Activated CD4-positive, CD25-positive, alpha-beta regulatory T cell treated with anti-CD3 and anti-CD28 coated beads, Interleukin-2, amount 50 U/mL, for 72 hours (primary cell): ENCODE results near the gene P2RX1.
A peak's percentile ranks its signal among the peaks of the same experiment; 100 is the strongest.

Experiments
- DNase-seq: peaks from one replicate; pipeline ENCODE4 v3.0.0; 2021

Gene P2RX1

DNA sequence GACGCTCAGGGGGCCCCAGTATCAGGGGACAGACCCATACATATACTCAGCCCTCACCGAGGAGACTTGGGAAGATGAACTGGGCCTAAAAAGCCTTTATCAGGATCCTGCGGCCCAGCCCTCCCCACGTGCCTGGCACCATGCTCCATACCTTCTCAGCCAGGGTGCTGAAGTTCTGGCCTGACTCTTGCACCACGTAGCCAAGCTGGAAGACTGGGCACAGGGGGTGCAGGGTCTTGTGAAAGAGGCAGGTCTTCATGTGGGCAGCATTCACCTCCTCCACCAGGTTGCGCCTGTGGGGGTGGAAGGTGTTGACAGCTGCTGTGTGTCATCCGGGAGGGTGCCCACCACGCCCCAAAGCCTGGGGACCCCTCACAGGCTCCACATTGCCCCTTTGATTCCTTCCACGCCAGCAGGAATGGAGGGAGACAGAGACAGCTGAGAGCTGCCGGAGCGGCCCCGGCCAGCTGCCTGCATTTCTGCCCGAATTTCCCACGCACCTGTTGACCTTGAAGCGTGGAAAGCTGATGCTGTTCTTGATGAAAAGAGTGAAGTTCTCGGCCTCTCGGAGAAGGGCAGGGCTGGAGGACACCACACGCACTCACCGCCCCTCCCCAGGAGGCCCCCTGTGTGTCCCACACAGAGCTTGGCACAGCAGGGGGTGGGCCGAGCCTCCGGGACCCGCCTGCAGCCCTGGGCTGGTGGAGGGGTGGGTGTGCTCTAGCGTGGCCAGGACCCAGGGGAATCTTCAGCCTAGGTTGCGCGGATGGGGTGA, 13.0 kb downstream of the P2RX1 start:
- DNase-seq, result no peak

GRCh38 chr17:3900646-3901045, 15.6 kb downstream of the P2RX1 start:
- no peak for DNase-seq

- no peak for DNase-seq
Observed at GRCh38 chr17:3897731-3898130, 18.5 kb downstream of the P2RX1 start.

GRCh38 chr17:3896968-3897235, 19.4 kb downstream of the P2RX1 start:
- DNase-seq, result no peak

DNA sequence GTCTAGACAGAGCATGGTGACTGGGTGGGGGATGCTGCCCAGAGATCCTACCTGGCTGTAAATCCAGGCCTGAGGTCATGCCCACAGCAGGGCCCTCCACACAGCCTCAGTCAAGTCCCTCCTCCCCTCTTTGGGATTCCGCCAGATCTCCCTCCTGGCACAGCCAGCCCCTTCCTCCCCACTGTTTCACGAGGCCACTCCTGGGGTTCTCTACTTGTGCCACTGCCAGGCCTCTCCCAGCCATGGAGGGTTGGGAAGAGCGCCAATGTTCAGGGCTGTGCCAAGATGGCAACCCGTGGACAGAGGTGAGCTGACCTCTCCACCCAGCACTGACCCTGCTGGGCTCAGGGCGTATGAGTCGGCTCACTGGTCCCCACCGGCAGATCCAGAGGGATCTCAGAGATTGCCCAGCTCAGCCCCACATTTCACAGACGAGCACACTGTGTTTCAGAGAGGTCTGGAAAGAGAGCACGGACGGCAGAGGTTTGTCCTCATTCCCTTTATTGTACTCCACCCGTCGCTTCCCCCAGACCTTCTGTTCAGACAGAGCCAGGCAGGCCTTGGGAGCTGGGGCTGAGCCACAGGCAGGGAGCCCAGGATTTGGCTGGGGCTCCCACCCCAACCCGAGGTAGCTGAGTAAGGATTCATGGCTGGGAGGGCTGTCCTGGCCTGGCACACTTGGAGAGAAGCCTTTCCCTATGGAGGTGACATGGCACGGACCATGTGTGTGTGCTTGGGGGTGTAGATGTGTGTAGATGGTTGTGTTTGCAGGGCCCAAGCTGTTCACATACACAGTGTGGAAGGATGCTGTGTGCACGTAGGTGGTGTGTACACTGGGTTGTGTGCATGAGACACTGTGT, 19.9 kb downstream of the P2RX1 start:
- no peak for DNase-seq

- no peak for DNase-seq
Observed at GRCh38 chr17:3895354-3895753, 20.9 kb downstream of the P2RX1 start.

- DNase-seq, result no peak
Observed at GRCh38 chr17:3894911-3895343, 21.3 kb downstream of the P2RX1 start.

DNA sequence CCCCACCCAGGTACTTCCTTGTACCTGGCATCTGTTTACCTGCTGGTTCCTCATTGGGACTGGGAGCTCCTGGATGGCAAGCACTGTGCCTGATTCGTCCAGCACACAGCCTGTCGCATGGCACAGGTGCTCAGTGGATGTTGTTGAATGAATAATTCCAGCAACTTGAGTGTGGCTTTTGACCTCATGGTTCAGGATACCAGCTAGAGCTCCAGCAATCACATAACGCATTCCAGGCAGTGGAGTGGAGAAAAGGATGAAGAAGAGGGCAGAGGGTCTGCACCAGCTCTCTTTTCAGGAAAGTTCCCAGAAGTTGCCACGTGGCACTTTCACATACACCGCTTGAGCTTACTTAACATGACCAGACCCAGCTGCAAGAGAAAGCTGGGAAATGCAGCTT, 22.1 kb downstream of the P2RX1 start:
- DNase-seq, result no peak

GRCh38 chr17:3893720-3894116, 22.5 kb downstream of the P2RX1 start:
- no peak for DNase-seq

DNA sequence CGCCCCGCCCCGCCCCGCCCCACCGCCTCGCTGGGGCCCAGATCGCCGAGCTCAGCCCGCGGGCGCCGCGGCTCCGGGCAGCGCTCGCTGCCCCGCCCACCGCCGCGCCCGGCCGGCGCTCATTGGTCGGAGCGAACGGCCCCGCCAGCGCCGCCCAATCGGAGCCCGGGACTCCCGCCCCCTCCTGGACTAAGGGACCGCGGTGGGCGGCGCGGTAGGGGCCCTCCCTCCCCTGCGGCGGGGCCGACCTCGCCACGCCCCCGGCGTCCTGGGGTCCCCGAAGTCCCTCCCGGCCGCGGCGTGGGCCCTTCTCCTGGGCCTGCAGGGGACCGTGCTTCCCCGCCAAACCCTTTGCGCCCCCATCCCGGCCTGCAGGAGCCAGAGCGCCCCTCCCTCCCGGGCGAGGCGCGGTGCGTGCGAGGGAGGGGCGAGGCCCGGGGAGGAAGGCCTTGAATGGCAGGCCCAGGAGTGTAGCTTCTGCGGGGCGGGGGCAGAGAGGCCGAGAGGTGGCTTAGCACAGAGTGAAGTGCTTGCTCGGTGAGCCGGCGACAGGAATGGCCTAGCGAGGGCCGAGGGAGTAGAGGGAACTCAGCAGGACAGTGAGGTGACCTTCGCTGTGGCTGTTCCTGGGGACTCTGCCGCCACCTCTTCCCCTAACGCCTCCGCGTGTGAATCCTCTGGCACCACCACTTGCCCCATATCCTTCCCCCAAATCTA, 23.1 kb downstream of the P2RX1 start, which contains the start of gene CAMKK1:
Gene CAMKK1, minus strand, starts transcription at position 51 of the 717 bp plus-strand sequence. CDS start 7,366 bp downstream, outside the sequence.
- DNase-seq, result peak; percentile 93

- peak; percentile 60 for DNase-seq
Observed at GRCh38 chr17:3892095-3892998, 23.9 kb downstream of the P2RX1 start.

GRCh38 chr17:3891626-3892094, 24.6 kb downstream of the P2RX1 start:
- no peak for DNase-seq

- DNase-seq, result no peak
Observed at GRCh38 chr17:3890878-3891219, 25.4 kb downstream of the P2RX1 start.

- no peak for DNase-seq
Observed at GRCh38 chr17:3890082-3890877, 26.0 kb downstream of the P2RX1 start.

DNA sequence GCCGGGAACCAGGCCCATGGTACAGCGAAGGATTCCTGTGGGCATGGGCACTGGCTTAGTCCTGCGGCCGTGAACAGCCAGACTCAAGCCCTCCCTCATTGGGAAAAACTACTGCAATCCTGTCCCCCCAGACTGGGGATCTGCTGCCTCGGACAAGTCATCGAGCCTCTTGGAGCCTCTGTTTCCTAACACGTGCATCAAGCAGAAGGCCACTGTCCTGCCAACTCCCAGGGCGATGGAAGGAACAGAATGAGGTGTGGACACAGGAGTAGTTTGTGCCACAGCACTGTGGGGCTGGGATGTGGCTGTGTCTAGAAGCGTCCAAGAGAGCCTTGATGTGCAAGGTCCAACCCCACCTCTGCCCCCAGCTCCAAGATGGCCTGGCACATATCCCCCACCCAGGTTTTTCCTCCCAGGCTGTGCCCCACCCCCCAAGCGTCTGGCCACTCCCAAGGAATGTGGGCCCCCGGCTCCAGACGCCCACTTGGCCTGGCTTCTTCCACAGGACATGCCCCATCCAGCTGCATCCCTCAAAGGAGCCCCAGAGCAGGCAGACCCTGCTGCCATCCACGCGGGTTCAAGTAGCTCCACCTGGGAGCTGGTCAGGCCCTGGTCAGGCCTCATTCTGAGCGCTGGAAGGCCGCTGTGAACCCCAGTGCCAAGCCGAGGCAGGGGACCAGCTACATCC, 26.8 kb downstream of the P2RX1 start:
- no peak for DNase-seq

DNA sequence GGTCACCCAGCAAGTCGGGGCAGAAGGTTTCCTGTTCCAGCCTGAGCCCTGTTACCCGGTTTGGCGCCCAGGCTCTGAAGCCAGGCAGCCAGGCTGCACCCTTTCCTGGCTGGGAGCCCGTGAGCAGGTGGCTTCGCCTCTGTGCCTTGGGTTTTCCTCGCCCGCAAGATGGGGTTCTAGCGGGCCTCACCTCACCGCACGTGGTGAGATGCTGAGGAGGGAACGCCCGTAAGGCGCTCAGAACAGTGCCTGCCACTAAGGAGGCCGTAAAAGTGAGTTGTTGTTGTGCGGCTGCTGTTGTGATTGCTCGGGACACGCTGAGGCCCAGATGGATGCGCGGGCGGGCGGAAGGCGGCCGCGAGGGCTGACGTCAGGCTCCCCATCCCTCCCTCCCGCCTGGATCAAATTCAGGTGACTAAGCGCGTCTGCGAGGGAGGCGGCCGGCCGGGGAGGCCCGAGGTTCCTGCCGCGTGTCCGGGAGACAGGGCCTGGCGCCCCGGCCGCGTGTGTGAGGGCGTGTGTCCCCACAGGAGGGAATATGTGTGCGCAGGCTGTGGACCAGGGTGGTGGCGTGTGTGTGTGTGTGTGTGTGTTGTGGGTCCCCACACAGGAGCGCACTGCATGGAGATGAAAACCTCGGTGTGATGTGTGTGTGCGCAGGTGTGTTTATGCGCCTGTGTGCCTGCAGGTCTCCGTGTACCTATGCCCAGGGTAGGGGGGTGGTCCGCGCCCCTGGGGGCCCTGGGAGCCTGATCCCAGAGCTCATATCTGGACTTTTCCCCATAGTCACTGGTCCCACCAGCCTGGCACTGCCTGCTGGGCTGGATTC, 27.7 kb downstream of the P2RX1 start:
- DNase-seq, result no peak

- no peak for DNase-seq
Observed at GRCh38 chr17:3887804-3888203, 28.5 kb downstream of the P2RX1 start.

DNA sequence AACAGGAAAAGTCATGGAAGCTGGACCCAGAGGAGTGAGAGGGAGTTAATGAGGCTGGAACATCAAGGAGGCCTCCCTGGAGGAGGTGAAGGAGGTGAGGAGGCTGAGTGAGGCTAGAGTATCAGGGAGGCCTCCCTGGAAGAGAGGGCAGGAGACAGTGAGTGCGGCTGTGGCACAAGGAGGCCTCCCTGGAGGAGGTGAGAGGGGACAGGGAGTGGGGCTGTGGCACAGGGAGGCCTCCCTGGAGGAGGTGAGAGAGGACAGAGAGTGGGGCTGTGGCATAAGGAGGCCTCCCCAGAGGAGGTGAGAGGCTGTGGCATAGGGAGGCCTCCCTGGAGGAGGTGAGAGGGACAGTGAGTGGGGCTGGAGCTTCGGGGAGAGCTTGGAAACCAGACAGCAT, 28.9 kb downstream of the P2RX1 start:
- no peak for DNase-seq

GRCh38 chr17:3886776-3887175, 29.5 kb downstream of the P2RX1 start:
- DNase-seq, result no peak

DNA sequence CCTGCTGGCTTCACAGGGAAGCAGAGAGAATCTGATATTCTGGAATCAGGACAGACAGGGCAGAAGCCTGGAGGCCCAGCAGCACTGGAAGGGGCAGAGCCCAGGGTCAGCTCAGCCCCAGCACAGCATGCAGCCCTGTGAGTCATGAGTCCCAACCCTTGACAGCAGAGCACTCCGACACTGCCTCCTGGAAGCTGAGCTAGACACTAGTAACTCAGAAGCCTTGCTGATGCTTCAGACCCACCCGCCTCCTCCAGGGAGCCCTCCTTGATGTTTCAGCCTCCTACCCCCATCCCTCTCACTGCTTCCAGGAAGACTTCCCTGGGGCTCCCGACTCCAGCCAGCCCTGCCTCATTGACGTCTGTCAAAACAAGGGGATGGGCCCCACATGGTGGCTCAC, 30.3 kb downstream of the P2RX1 start:
- no peak for DNase-seq
